OCI-M1 (cell line): Measurements from ENCODE around the gene GATD1.

Source experiments
- DNase-seq: peaks from one replicate; lab custom pipeline; 2025; lab: John Stamatoyannopoulos, UW

The GATD1 gene

GRCh38 chr11:726278-727220, 50.7 kb downstream of the GATD1 start:
- DNase-seq, result peak; percentile 31

GRCh38 chr11:725624-726202, 51.6 kb downstream of the GATD1 start:
- no peak for DNase-seq

GRCh38 chr11:724778-725386, 52.4 kb downstream of the GATD1 start:
- DNase-seq, result no peak

- no peak for DNase-seq
These were observed 53.1 kb downstream of the GATD1 start for GRCh38 chr11:724049-724777.

- DNase-seq, result peak; percentile 49
These were observed 54.0 kb downstream of the GATD1 start for GRCh38 chr11:723120-723883.

GRCh38 chr11:722346-722811, 54.9 kb downstream of the GATD1 start:
- no peak for DNase-seq

- DNase-seq, result peak; percentile 21
These were observed 55.4 kb downstream of the GATD1 start for GRCh38 chr11:721741-722345.

- no peak for DNase-seq
These were observed 56.0 kb downstream of the GATD1 start for GRCh38 chr11:721247-721740.

- DNase-seq, result no peak
These were observed 56.5 kb downstream of the GATD1 start for GRCh38 chr11:720642-721246.

GRCh38 chr11:720017-720641, 57.2 kb downstream of the GATD1 start:
- DNase-seq, result no peak

GRCh38 chr11:719214-720016, 57.9 kb downstream of the GATD1 start:
- DNase-seq, result no peak
